Measurements from ENCODE around the gene SALL3. TPM values are rescaled to one million over a fixed set of nuclear protein-coding genes. Genes with fewer than 3 reads are reported as not detected.

Gene SALL3
- total RNA-seq, 1 donor from 2014 or later: 0.94 TPM

GRCh38 chr18:78965260-78965659 is 14.4 kb upstream of the SALL3 start:
- no peak for DNase-seq (ENCODE audit: low read depth)

- DNase-seq (ENCODE audit: low read depth): no peak
These were observed 13.5 kb upstream of the SALL3 start for GRCh38 chr18:78965917-78966792.

GRCh38 chr18:78966793-78967106 is 12.9 kb upstream of the SALL3 start:
- no peak for DNase-seq (ENCODE audit: low read depth)

GRCh38 chr18:78967692-78968091 is 11.9 kb upstream of the SALL3 start:
- DNase-seq (ENCODE audit: low read depth): no peak

DNA sequence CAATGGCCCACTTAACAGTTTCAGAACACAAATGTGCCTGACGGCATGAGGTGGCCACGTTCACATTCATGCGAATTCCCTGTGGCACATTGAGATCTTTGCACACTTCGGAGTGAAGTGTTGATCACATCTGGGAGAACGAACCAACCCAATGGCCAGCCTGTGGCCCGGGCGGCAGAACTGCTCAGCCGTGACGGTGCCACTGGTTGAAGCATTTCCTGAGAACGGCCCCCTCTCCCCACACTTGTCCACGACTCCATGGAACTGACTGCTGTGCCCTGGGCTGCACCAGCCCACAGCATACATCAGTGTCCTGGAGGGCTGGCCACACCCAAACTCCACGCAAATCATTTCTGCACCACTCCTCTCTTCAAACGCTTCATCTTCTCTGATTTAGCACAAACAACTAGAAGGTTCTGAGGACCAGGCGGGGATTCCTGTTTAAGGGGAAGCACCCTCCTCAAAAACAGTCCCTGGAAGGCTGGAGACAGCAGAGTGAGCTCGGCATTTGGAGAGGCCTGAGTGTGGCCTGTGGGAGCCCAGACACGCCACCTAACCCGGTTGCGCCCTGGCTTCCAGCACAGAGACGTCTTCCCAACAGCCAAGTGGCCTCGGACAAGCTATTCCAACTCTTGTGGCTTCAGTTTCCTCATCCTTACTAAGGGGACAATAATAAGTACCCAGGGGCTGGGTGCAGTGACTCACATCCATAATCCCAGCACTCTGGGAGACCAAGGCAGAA is 9.9 kb upstream of the SALL3 start:
- DNase-seq (ENCODE audit: low read depth): no peak

GRCh38 chr18:78970774-78971333 is 8.8 kb upstream of the SALL3 start:
- DNase-seq (ENCODE audit: low read depth): no peak

- DNase-seq (ENCODE audit: low read depth): no peak
These were observed 7.9 kb upstream of the SALL3 start for GRCh38 chr18:78971511-78972245.

DNA sequence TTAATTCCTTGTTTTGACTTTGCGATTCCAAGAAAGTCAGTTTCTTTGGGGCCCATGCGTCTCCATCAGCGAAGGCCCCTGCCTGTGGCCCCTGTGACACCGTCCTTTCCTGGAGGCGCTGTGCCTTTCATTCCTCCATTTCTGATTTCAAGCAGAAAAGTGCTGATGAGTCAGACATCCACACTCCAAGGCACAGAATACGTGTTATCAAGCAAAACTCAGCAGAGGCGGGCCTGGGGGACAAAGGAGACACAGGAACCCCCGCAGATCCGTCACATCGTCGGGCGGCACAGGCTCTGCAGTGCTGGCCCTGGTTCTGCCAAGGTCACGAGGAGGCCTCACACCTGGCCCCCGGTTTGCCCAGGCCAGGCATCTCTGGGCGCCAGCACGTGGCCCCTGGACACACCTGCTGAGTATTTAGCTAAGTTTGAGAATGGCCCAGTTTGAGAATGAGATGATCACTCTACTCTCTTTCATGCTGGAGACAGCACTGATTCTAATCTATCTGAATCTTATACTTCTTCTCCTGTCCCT is 7.2 kb upstream of the SALL3 start:
- no peak for DNase-seq (ENCODE audit: low read depth)

DNA sequence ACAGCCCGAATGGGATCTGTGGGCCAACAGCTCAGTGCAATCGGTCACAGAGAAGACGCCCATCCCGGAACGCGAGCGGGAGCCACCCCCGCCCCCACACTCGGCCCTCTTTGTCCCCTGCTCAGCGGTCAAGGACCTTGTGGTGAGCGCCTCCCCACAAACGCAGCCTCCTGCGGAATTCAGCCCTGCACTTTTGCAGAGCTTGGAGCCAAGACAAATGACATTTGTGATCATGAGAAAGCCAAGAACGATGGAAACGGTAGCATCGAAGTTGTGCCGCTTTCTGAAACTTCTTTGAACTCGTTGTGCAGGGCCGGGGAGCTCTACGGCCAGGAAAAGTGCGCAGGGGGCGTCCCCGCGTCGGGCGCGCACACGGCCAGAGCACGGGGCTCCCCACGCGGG is 6.7 kb upstream of the SALL3 start:
- no peak for DNase-seq (ENCODE audit: low read depth)

DNA sequence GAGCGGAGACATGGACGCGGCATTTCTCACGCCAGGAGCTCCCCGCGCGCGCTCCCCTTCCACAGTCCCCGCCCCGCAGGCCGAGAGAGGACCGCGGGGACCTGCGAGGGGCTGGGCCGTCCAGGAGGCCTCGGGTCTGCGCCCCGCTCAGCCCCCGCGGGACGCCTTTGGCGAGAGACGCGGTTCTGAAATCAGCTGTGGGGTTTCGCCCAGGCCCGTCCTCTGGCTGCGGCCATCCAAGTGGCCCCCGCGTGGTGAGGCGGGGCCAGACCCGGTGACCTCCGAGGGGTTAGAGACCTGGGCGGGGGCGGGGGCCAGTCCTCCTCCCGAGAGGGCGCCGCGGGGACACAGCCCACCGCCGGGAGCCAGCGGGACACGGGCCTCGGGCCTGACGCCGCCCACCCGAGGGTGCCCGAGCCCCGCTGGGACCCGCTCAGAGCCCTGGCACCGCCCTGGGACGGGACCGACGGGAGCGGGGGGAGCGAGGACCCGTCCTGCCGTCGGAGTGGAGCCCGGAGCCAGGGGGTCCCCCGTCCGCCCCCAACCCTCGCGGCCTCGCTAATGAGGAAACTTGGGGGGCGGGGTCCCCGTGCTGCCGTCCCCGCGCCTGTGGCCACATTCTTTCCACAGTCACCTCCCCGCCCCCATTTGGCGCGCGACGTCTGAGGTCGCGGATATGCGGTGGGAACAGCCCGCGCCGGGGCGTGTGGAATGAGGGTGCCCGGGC is 6.1 kb upstream of the SALL3 start:
- DNase-seq (ENCODE audit: low read depth): no peak

GRCh38 chr18:78974115-78974761 is 5.4 kb upstream of the SALL3 start:
- DNase-seq (ENCODE audit: low read depth): no peak

DNA sequence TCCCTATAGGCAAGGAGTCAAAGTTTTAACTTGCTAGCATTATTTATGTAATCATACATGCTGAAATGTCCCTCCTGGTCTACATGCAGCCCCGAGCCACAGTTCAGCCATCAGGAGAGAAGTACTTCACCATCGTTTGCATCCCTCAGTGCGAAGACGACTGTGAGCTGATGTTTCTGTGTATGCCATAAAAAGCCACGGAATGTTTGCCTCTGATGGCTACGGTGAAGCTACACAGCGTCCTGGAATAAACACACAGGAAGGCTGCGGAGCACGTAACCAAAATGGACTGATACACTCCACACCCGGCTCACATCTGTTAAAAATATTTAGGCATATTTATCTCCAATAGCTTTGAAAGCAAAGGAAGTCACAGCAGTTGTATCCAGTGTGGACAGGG is 4.3 kb upstream of the SALL3 start:
- no peak for DNase-seq (ENCODE audit: low read depth)

DNA sequence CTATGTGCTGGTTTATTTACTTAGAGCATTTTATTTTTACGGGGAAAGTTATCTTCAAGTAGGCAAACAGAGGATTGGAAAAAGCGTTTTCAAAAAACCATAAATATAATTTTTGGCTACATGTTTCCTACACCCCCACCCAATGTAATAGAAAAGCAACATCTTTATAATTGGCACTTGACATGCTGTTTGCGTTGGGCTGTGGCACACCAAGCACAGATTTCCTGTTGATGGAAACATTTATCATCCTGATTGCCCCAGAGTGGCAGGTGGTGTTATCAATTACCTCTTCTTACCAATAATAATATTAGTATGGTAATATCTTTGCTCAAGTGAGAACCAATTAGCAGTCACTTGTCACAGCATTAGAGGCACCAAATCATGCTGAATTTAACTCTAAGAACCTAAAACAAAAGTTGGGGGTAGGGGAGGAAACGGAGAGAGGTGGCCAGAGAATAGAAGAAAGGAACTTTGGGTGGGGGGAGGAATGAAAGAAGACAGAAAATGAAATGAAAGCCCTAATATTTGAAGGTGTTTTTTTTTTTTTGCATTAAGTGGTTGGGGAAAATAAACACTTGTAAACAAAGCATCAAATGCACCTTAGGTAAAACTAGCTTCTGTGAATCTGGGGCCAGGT is 3.8 kb upstream of the SALL3 start:
- no peak for DNase-seq (ENCODE audit: low read depth)

- DNase-seq (ENCODE audit: low read depth): no peak
These were observed 2.6 kb upstream of the SALL3 start for GRCh38 chr18:78976765-78977636.

DNA sequence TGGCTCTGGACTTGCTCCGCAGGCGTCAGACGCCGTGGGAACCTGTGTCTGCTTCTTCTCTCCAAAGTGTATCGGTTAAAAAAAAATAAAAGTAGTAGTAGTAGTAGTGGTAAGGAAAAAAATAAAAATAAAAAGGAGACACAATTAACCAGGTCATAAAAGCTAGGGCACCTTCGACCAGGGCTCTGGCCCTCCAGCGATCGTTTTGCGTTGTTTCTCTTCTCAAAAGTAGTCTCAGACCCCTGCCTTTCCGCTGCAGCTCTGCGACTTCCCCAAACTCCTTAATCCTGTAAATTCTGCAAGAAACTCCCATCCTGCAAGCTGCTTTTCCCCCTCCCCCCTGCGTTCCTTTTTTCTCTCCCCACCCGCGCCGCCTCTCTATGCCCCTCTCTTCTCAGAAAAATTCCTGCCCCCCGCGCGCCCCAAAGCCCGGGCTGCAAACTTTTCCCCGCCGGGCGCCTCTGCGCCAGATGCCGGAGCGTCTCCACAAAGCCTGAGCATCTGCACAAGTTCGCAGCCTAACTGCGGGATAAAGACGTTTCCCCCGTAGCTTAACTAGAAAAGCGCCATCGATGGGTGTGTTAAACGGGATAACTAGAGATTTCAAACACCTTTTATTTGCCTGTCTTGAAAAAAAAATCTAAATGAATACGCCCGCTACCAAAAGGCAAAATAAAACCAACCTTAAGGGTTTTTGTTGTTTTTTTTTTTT is 1.8 kb upstream of the SALL3 start:
- DNase-seq (ENCODE audit: low read depth): no peak

DNA sequence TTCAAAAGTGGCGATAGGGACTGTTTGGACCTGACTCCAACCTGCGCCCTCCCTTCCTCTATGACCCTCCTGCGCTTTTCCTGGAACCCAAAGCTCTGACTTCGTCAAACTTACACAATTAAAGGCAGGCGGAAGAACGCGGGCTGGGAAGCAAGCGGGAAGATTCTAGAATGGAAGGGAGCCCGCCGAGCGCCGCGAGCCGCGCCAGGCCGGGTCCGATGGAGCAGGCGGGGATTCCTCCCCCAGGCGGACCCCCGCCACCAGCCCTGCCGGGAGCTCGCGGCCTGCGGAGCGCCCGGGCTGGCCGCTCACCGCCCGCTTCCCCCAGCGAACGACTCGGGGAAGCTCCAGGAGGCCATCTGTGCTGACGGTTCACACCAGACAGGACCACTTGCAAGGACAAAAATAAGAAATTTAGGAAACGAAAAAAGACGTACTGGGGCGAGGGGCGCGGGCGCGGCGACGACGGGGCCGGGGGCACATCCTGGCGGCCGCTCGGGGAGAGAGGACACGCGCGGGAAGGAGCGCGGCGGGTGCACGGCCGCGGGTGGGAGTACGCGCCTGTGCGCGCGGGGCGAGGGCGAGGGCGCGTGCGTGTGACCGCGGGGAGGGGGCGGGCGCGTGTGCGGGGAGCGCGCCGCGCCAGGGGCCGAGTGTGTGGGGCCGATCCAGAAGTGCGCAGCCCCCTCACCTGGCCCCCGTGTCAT is 1.1 kb upstream of the SALL3 start:
- no peak for DNase-seq (ENCODE audit: low read depth)

DNA sequence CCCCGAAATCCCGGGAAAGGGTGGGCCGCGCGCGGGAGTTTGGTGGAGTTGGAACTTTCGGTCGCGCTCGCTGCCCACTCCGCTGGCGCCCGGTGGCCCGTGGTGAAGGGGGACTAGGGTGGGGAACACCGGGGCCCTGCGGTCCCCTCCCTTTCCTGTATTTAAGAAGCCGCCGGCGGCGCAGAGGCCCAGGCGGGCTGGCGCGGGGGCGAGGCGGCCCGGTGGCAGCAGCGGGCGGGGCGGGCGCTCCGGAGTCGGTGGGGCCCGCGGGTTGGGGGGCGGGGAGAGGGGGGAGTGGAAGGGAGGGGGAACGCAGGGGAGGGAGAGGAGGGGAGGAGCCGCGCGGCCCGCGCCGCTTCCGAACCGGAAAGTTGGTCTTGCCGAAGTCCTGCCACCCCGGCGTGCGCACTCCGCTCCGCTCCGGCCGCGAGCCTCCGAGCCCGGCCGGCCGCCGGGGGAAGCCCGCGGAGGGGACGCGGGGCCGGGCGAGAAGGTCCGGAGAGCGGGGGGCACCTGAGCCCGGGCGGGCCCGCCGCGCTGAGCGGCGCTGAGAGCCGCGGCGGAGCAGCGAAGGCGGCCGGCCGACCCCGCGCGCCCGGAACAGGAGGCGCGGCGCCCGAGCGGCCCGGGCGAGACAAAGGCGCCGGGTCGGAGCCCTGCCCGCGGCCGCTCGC is 425 bp upstream of the SALL3 start:
- no peak for DNase-seq (ENCODE audit: low read depth)

Measured in renal cortical epithelial cell (primary cell).